DMS 273 (cell line): ENCODE measurements around the gene CALR3.

Source experiments
- DNase-seq: peaks from one replicate; lab custom pipeline; 2025; ENCODE audit not compliant: unreplicated experiment; lab: John Stamatoyannopoulos, UW

CALR3 gene

GRCh38 chr19:16435238-16435917 is 60.6 kb downstream of the CALR3 start:
- no peak for DNase-seq

- DNase-seq, result no peak
These were observed 62.0 kb downstream of the CALR3 start for GRCh38 chr19:16433986-16434385.

- no peak for DNase-seq
These were observed 66.2 kb downstream of the CALR3 start for GRCh38 chr19:16429759-16430091.

DNA sequence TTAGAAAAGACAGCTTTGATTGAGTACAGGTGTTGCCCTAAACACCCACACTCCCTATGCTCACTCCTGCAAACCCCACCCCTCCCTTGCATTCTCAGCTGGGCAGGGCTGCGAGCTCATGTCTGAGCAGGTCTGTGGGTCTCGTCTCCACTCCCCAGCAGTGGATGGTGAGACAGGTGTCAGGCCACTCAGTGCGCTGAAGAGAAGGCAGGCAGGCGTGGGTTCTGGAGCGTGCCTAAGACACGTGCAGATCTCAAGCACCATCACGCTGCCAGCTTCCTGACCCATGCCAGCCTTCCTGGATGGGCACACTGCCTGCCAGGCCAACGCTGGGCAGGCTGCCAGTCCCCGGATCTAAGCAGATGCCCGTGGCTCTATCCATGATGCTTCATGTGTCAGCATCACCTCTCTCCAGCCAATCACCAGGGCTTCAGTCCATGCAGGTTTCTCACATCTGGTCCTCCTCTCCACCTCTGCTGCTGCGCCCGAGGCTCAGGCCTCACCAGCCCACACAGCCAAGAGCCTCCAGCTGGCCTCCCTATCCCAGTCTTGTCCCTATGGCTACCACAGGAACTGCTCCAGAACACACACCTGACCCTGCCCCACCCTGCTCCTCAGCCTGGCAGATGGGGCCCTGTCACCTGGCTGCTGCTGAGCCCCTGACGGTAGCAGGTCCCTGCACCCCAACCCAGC is 66.8 kb downstream of the CALR3 start:
- peak; percentile 76 for DNase-seq
